Measurements from ENCODE around the gene EEF1AKMT1.

DNA sequence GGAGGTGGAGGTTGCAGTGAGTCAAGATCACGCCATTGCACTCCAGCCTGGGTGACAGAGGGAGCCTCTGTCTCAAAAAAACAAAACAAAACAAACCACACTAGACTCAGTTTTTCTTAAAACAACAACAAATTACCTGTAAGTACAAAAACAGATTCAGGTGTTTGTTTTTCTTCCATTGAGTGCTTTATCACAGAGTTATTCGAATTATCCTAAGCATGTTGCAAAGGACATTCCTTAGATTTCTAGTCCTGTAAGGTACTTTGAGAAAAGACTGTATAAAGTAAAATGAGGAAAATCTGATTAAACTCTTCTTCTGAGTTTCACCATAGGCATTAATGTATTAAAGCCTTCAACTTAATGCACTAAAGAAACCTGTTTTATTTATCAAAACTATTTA, 2.2 kb upstream of the EEF1AKMT1 start:
- TF ChIP-seq POLR2A (IDR thresholded peaks at IDR 0.05): no peak
- no peak for TF ChIP-seq CTCF (IDR thresholded peaks at IDR 0.05)
